Choroid plexus epithelial cell (primary cell): ENCODE data around the gene EXOC6.
A peak's percentile ranks its signal among the peaks of the same experiment; 100 is the strongest.

Experiments
- DNase-seq: peaks from one replicate; pipeline ENCODE4 v3.0.0-alpha.2; 2010; ENCODE audit warnings: low read depth
- H3K4me3 ChIP-seq: 2 replicates; pipeline ENCODE4 v1.5.1; 2011; ENCODE audit warnings: low read depth, mild to moderate bottlenecking, control low read depth, low read length, moderate library complexity
- TF ChIP-seq, protein P1 (sequence below): conservative IDR thresholded peaks from 2 replicates; pipeline ENCODE4 v1.5.1; 2011; ENCODE audit warnings: low read depth, mild to moderate bottlenecking, control low read depth, inconsistent platforms, low read length, moderate library complexity

Gene EXOC6

GRCh38 chr10:92832998-92833650, 15.2 kb upstream of the EXOC6 start:
- H3K4me3 ChIP-seq: no peak overlapping the region
- TF ChIP-seq, protein P1, sequence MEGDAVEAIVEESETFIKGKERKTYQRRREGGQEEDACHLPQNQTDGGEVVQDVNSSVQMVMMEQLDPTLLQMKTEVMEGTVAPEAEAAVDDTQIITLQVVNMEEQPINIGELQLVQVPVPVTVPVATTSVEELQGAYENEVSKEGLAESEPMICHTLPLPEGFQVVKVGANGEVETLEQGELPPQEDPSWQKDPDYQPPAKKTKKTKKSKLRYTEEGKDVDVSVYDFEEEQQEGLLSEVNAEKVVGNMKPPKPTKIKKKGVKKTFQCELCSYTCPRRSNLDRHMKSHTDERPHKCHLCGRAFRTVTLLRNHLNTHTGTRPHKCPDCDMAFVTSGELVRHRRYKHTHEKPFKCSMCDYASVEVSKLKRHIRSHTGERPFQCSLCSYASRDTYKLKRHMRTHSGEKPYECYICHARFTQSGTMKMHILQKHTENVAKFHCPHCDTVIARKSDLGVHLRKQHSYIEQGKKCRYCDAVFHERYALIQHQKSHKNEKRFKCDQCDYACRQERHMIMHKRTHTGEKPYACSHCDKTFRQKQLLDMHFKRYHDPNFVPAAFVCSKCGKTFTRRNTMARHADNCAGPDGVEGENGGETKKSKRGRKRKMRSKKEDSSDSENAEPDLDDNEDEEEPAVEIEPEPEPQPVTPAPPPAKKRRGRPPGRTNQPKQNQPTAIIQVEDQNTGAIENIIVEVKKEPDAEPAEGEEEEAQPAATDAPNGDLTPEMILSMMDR: no peak
- DNase-seq: no peak

DNA sequence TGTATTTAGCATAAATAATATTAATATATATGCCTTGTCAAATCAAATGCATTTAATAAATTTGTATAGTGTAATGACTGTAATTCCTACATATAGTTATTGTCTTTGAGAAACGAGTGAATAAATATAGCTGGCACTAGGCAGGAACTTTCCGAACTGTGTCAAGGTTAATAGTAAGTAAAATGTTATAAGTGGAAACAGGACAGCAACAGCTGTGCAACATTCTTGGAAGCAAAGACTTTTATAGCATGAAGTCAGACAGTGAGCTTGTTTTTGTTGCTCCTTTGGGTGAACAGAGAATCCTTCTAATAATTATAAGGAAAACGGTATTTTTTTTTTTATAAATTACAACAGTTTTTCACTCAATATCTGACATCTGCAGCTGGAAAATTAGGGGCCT, 14.0 kb upstream of the EXOC6 start:
- H3K4me3 ChIP-seq: no peak overlapping the region
- DNase-seq: no peak
- TF ChIP-seq, protein P1: no peak

DNA sequence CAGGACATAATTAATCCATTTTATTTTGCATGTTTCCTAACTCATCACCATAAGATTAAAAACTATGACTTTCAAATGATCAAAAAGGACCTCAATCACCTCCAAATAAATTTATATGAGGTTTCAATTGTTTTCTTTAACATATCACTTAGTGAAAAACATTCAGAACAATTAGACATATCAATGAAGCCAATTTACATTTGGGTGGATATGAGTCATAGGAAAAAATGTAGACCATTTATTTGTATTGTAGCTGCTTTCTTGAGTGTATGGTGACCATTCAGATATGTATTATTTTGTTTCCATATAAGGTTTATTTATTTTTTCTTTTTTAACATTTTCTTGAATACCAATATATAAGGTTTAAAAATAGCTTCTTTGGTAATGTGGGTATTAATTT, 13.3 kb upstream of the EXOC6 start:
- TF ChIP-seq, protein P1: no peak
- H3K4me3 ChIP-seq: no peak overlapping the region
- peak; percentile 55 for DNase-seq

DNA sequence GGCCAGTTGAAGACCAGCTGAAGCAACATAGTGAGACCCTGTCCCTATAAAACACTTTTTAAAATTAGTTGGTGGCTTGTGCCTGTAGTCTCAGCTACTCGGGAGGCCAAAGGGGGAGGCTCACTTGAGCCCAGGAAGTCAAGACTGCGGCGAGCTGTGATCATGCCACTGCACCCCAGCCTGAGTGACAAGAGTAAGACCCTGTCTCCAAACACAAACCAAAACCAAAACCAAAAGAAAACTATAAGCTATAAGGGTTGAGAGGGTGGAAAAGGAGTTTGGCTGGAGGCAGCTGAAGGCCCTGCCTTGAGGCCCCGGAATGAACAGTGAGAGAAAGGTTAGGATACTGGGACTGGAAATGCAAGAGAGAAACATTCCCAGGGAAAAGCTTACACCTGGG, 10.9 kb upstream of the EXOC6 start:
- no peak for DNase-seq
- TF ChIP-seq, protein P1: no peak
- H3K4me3 ChIP-seq: no peak overlapping the region

- TF ChIP-seq, protein P1: peak; percentile 51
- peak; percentile 78 for DNase-seq
- no peak overlapping the region for H3K4me3 ChIP-seq
These were observed 8.9 kb upstream of the EXOC6 start for GRCh38 chr10:92839191-92840085.

DNA sequence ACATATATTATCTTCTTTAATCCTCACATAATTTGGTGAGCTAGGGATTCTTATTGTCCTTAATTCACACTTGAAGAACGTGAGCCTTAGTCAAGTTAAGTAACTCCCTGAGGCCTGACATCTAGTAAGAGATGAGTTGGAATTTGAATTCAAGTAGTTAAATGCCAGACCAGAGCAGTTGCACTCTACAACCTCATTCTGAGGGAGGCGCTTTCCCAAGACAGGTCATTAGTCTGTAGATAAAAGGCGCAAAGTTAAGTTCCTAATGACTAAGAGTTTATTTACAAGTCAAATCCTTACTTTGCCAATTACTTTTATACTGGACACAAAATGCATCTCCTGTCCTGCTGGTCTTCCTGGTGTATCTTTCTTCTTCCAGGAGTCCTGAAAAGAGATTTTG, 3.6 kb upstream of the EXOC6 start:
- no peak for DNase-seq
- TF ChIP-seq, protein P1: no peak
- H3K4me3 ChIP-seq: no peak overlapping the region

- no peak overlapping the region for H3K4me3 ChIP-seq
- TF ChIP-seq, protein P1: no peak
- no peak for DNase-seq
These were observed 2.4 kb upstream of the EXOC6 start for GRCh38 chr10:92845921-92846320.
